Retinal pigment epithelial cell (primary cell): ENCODE data around the gene DEPDC1.

Source experiments
- DNase-seq: peaks from one replicate; pipeline ENCODE4 v3.0.0-alpha.2; 2010; ENCODE audit warnings: low read depth
- H3K4me3 ChIP-seq: 2 replicates; pipeline ENCODE4 v1.5.1; 2011; ENCODE audit warnings: mild to moderate bottlenecking, low read length, control low read depth, moderate library complexity
- TF ChIP-seq, protein P1 (sequence below): conservative IDR thresholded peaks from 2 replicates; pipeline ENCODE4 v1.5.1; 2011; ENCODE audit warnings: low read depth, low read length, control low read depth, inconsistent platforms

Gene DEPDC1

GRCh38 chr1:68438310-68438709 lies 58.6 kb downstream of the DEPDC1 start:
- TF ChIP-seq, protein P1, sequence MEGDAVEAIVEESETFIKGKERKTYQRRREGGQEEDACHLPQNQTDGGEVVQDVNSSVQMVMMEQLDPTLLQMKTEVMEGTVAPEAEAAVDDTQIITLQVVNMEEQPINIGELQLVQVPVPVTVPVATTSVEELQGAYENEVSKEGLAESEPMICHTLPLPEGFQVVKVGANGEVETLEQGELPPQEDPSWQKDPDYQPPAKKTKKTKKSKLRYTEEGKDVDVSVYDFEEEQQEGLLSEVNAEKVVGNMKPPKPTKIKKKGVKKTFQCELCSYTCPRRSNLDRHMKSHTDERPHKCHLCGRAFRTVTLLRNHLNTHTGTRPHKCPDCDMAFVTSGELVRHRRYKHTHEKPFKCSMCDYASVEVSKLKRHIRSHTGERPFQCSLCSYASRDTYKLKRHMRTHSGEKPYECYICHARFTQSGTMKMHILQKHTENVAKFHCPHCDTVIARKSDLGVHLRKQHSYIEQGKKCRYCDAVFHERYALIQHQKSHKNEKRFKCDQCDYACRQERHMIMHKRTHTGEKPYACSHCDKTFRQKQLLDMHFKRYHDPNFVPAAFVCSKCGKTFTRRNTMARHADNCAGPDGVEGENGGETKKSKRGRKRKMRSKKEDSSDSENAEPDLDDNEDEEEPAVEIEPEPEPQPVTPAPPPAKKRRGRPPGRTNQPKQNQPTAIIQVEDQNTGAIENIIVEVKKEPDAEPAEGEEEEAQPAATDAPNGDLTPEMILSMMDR: no peak
- no peak overlapping the region for H3K4me3 ChIP-seq
- no peak for DNase-seq

DNA sequence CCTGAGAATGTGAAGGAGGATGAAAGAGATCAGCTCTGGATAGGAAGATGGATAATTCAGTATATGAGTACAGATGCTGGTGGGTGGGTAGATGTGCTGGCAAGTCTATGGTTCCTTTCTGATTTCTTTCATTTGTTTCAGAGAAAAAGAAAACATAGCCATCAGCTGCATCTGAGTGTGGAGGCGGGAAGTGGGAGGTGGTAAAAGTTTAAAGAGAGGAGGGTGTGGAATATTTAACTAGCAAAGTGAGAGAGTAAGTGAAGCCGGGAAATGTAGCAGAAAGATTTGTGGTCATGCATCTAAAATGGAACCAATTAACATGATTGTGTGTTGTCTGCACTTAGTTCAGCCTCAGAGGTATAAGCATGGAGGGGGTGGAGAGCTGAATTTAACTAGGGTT lies 63.5 kb downstream of the DEPDC1 start:
- no peak for DNase-seq
- TF ChIP-seq, protein P1: no peak
- no peak overlapping the region for H3K4me3 ChIP-seq

DNA sequence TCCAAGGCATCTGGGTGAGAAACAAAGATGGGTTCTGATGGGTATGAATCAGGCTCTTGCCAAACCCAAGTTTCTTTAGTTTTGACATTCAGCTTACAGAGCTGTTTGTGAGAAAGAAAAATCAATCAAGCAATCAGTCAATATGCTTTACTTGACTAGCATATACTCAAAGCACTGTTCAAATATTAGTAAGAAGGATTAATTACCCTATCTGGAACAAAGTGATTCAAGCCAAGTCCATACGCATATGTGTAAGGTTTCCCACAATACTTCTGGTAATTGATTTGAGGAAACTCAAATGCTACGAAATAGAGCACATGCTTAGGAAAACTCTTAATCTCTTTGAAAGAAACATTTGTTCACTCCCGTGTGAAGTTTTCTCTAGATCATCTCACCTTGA lies 65.8 kb downstream of the DEPDC1 start:
- no peak for DNase-seq
- no peak overlapping the region for H3K4me3 ChIP-seq
- TF ChIP-seq, protein P1: no peak

DNA sequence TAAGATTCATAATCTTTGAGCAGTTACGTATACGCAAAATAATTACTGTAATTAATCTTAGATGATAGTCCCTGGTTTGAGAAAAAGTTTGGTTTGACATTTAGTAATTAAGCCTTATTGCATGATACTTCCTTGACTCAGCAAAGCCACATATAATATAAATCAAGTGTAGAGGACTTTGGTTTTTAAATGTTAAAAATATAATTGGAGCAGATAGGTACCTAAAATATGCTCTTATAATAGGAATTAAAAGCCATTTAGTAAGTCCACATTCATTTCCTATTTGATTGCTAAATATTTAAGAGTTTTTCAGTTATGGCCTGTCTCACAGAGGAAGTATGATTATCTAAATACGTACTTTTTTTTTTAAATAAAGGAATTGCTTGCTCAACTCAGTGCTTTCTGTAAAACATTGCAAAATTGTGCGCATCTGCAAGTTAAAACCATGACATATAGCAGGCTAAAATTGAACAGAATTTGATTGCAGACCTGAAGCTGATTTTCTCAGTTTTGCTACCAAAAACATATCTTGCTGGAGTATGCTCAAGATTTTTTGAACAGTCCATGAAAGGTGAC lies 67.6 kb downstream of the DEPDC1 start:
- no peak for DNase-seq
- H3K4me3 ChIP-seq: no peak overlapping the region
- TF ChIP-seq, protein P1: no peak

DNA sequence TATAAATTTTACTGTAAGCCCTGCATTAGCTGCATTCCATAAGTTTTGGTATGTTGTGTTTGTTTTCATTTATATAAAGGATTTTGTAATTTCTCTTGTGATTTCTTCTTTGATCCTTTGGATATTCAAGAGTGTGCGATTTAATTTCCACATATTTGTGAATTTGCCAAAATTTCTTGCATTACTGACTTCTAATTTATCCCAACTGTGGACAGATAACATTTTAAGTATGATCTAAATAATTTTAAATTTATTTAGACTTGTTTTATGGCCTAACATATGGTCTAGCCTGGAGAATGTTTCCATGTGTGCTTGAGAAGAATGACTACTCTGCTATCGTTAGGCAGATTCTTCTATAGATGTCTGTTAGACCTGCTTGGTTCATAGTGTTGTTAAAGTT lies 70.3 kb downstream of the DEPDC1 start:
- DNase-seq: no peak
- no peak overlapping the region for H3K4me3 ChIP-seq
- TF ChIP-seq, protein P1: no peak
